GM23338 (cell line): ENCODE data around the gene PPP2R5E.

ENCODE experiments used
- CREB1 ChIP-seq: fragments of 250-450 bp; sonication (Bioruptor Pico); IDR thresholded peaks from 2 replicates; pipeline ENCODE4 v1.5.0; 2020; ENCODE audit warnings: low read depth, mild to moderate bottlenecking, moderate library complexity
- CTCF ChIP-seq, 2 experiments: fragments of 200-600 bp in 1 of 2; sonication (generic) in 1 of 2; conservative IDR thresholded peaks; 2 replicates each; pipeline versions ENCODE4 v1.5.1 to v1.6.1; 2016 to 2017; ENCODE audit warnings: antibody characterized with exemption in 2 of 2, low read depth in 2 of 2, mild to moderate bottlenecking in 2 of 2, moderate library complexity in 1 of 2
- ETS1 ChIP-seq: IDR thresholded peaks from 2 replicates; pipeline ENCODE4 v1.6.1; 2016; ENCODE audit warnings: antibody characterized with exemption
- EZH2 ChIP-seq: fragments of 200-600 bp; sonication (generic); IDR thresholded peaks from one replicate; pipeline ENCODE4 v1.8.0; 2017; ENCODE audit warnings: antibody characterized with exemption, mild to moderate bottlenecking, low read depth; ENCODE audit not compliant: unreplicated experiment
- EZH2phosphoT487 ChIP-seq: fragments of 200-600 bp; sonication (generic); IDR thresholded peaks from one replicate; pipeline ENCODE4 v1.8.1; 2018; ENCODE audit warnings: antibody characterized with exemption; ENCODE audit not compliant: unreplicated experiment
- JUNB ChIP-seq: IDR thresholded peaks from one replicate; pipeline ENCODE4 v1.6.1; 2016; ENCODE audit warnings: antibody characterized with exemption; ENCODE audit not compliant: unreplicated experiment
- POLR2AphosphoS5 ChIP-seq: IDR thresholded peaks from 2 replicates; pipeline ENCODE4 v1.6.1; 2016; ENCODE audit warnings: antibody characterized with exemption, low read depth
- REST ChIP-seq: IDR thresholded peaks from one replicate; pipeline ENCODE4 v1.6.1; 2018; ENCODE audit warnings: antibody characterized with exemption; ENCODE audit not compliant: unreplicated experiment
- ZNF331 ChIP-seq: fragments of 250-450 bp; sonication (Bioruptor Pico); IDR thresholded peaks from 2 replicates; pipeline ENCODE4 v1.5.0; 2020; ENCODE audit warnings: low read depth, mild to moderate bottlenecking, moderate library complexity

GRCh38 chr14:63342371-63342770, 200.8 kb downstream of the PPP2R5E start:
- TF ChIP-seq CREB1 (CRISPR knock-in tag), result no peak
- TF ChIP-seq CTCF (conservative IDR thresholded peaks at IDR 0.05; ENCODE audit: low read depth in 2 of 2), result no peak
- TF ChIP-seq REST, result no peak
- TF ChIP-seq ETS1, result no peak
- TF ChIP-seq ZNF331 (CRISPR knock-in tag), result no peak
- TF ChIP-seq EZH2, result no peak
- TF ChIP-seq POLR2AphosphoS5, result no peak
- TF ChIP-seq EZH2phosphoT487, result no peak
- TF ChIP-seq JUNB, result no peak
